NCI-H226 (cell line): Measurements from ENCODE around the gene SELENOP.

Experiments
- DNase-seq: peaks from one replicate; pipeline ENCODE4 v3.0.0-alpha.2; 2015

Gene SELENOP

DNA sequence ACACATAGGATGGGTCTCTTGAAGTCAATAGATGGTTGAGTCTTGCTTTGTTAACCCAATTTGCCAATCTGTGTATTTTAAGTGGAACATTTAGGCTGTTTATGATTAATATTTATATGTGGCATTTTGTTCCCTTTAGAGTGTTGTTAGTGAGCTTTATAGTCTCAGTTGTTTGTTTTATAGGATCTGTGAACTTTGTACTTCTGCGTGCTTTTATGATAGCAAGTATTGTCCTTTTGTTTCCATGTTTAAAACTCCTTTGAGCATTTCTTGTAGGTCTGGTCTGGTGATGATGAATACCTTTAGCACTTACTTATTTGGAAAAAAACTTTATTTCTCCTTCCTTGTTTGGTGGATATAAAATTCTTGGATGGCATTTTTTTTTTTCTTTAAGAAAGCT, 23.8 kb downstream of the SELENOP start:
- no peak for DNase-seq

DNA sequence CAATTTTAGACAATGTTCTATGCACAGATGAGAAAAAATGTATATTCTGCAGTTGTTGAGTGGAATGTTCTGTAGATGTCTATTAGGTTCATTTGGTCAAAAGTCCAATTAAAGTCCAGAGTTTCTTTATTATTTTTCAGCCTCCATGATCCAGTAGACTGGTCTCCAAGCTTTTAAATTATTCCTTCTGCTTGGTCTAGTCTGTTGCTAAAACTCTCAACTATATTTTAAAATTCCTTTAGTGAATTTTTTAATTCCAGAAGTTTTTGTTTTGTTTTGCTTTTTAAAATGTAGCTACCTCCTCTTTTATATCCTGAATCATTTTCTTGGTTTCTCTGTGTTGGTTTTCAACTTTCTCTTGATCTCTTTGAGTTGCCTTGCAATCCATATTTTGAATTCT, 24.6 kb downstream of the SELENOP start:
- DNase-seq: no peak

DNA sequence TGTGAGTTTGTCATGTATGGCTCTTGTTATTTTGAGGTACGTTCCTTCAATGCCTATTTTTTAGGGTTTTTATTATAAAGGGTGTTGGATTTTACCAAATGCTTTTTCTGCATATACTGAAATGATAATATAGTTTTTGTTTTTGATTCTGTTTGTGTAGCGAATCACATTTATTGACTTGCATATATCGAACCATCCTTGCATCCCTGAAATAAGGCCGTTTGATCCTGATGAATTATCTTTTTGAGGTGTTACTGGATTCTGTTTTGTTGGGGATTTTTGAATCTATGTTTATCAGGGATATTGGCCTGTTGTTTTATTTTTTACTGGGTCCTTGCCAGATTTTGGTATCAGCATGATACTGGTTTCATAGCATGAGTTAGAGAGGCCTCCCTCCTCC, 25.9 kb downstream of the SELENOP start:
- no peak for DNase-seq

DNA sequence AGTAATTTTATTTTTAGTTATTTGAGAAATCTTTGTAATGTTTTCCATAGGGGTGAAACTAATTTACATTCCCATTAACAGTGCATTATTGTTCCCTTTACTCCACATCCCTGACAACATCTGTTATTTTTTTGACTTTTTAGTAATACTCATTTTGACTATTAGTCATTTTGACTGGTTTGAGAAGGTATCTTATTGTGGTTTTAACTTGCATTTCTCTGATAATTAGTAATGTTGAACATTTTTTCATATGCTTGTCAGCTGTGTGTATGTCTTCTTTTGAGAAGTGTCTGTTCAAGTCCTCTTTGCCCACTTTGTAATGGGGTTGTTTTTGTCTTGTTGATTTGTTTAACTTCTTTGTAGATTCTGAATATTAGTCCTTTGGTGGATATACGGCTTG, 27.6 kb downstream of the SELENOP start:
- peak; percentile 9 for DNase-seq

DNA sequence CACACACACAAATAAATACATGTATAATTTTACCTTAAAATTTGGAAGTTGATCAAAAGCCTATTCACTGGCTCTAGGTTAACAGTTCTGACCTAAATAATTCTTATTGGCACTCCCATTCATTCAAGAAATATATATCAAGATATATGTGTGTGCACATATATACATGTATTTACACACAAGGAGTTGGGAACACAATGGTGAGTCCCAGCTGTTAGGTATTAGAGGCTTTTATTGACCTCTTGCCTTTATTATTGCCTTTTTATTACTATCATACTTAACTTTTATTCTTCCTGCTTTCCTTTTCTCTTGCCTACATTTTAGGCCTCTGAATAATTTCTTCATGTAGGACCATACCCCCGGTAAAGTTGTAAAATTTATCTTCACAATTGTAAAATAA, 30.1 kb downstream of the SELENOP start:
- DNase-seq: no peak

DNA sequence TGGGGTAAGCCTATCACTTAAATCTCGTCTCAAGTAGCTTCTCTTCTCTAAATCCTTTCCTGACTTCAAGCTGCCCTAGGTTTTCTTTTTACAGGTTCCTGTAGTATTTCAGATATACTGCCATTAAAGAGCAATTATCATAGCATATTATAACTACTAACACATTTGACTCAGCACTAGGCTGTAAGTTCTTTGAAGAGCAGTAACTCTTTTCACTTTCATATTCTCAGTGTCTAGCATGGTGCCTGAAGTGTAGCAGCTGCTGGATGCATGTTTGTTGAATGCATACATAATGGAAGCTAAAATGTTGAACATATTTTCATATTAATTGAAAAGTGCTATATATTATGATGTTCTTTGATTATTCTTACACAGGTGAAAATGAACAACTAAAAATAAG, 32.6 kb downstream of the SELENOP start:
- no peak for DNase-seq

DNA sequence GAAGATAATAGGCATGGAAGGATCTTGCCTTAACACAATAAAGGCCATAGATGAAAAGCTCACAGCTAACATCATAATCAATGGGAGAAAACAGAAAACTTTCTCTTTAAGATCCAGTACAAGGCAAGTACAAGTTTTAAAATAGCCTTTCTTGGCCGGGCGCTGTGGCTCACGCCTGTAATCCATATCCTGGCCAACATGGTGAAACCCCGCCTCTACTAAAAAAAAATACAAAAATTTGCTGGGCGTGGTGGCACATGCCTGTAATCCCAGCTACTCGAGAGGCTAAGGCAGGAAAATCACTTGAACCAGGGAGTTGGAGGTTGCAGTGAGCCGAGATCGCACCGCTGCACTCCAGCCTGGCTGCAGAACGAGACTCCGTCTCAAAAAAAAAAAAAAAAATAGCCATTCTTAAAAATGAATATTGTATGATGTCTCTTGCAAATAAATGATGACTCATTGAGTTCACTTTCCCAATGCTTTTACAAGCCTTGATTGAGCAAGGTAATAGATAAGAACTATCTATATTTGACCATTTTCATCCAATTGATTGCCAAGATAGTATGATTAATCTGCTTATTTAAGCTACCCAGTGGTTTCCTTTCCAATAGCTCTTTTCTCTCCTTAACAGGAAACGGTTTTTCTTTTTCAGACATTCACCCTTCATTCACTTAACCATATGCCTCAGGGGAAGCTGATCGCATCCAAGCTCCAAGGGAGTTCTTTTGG, 39.3 kb downstream of the SELENOP start:
- DNase-seq: no peak

DNA sequence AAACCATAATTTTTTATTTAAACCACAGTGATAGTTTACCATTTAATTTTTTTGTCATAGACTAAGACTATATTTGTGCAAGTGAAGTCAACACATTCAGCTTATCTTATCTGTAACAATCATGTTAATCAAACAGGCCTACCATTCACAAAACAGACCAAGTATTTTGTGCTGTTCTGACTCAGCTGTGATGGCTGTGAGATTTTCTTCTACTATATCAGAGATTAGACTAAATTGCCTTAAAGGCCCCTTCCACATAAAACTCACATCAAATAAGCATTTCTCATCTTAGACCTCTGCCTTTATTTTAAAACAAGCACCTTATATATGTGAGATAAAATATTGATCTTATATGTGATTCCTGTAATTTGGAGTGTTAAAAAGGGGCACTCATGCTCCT, 41.7 kb downstream of the SELENOP start:
- DNase-seq: no peak

DNA sequence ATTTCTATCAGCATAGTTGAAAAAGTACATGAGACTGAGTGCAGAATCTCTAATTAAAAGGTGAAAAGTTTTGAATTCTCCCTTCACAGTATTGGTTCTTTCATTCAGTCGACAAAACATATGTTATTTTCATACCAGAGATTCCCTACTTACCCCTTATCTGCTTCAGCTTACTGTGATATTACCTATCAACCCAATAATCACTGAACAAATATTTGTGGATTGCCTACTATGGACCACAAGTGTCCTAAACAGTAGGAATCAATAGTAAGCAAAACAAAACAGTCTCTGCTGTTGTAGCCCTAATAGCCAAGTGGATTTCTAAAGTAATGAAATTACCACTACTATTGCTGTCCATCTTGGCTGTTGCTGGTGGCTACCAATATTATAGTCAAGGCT, 43.6 kb downstream of the SELENOP start:
- no peak for DNase-seq

DNA sequence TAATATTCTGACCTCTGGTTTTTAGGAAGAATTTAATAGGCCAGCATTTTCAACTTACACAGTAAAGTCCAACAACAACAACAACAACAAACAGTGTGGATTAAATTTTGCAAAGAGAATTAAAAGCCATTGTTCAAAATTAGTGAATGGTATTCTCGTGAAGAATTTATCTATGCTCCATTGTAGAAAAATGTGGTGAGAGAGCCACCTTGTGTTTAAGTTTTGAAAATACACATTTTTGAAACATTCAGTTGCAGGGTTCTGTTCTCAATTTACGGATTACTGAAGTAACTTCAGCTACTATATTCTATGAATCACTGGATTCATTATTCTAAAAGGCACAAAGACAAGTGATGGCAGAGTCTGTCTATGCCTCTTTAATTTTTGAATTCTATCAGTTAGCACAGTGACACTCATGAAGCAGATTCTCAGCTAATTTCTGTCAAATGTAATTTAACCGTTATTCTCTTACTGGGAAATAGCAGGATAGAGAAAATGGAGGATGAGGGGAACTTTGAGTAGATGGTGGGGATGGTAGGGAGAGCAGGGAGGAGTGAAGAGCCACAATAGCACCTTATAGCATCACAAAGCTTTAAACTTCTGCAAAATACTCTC, 44.1 kb downstream of the SELENOP start:
- DNase-seq: no peak

DNA sequence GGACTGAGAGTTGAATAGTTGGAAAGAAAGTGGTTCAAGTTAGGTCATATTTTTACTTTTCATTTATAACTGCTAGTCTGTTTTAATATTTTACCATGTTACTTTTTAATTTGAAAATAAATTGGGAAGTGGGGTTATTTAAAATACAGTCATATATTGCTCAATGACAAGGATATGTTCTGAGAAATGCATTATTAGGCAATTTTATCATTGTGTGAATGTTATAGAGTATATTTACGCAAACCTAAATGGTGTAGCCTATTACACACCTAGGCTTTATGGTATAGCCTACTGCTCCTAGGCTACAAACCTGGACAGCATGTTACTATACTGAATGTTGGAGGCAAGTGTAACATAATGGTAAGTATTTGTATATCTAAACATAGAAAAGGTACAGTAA, 49.9 kb downstream of the SELENOP start:
- DNase-seq: no peak

DNA sequence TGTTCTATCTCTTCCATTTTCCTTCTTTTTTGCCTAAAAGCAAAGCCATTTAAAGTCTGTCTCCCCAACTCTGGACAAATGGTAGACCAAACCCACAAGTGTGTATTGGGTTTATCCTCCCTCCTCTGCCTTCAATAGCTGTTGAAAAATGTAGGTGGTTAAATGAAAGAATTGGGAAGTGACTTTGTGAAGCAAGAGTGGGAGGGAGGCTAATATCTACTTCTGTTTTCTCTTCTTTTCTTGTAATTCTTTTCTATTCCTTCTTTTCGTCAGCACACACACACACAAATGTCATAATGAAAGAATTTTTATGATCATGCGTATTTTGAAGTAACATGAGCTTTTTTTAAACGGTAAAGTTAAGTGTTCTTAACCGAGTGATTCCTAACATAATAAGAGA, 51.3 kb downstream of the SELENOP start:
- DNase-seq: no peak

DNA sequence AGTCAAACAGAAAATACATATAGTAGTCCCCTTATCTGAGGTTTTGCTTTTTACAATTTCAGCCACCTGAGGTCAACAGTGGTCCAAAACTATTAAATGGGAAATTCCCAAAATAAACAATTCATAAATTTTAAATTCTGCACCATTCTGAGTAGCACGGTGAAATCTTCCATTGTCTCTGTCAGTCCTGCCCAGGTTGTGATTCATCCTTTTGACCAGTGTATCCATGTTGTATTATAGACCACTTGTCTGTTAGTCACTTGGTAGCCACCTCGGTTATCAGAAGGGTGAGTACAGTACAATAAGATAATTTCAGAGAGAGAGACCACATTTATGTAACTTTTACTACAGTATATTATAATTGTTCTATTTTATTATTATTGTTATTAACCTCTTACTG, 52.2 kb downstream of the SELENOP start:
- no peak for DNase-seq

DNA sequence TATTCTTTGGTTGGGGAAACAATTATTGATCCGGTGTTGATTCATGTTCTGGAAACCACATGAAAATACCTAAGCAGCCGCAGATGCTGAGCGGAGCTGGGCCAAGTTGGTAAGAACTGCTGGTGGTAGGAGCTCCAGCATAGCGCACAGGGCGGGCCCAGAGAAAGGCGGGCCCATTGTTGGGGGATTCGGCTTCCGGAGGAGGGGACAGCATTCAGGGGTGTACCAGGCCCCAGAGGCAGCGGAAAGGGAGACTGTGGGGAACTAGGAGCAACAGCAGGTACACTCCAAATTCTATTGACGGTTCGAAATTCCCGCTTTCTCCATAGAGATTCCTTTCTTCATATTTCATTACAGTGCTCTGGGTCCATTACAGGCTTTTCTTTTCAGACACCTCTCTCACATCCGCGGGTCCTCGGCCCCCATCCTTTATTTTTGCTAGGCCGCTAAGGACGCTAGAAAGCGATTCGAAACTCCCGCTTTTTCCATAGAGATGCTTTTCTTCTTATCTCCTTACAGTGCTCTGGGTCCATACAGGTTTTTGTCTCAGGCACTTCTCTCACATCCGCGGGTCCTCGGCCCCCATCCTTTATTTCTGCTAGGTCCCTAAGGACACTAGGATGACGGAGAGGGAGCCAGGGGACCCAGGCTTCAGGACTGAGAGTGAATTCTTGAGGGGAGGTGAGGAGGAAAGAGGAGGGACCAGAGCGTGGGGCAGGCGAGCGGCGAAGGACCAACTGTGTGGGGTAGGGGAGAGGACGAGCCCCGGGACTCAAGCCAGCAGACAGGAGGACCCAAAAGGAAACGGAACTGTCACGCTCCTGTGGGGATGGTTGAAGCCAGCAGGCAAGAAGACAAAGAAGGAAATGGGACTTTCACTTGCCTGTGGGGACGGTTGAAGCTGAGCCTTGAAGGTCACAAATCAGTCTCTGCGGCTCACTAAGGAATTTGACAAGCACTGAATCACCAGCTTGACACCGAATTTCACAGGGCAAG, 54.8 kb downstream of the SELENOP start, which contains the start of gene CCDC152:
Gene CCDC152 (plus strand): TSS at position 213 of the 996 bp plus-strand sequence. CDS start 2,304 bp downstream, outside the sequence.
- DNase-seq: no peak

DNA sequence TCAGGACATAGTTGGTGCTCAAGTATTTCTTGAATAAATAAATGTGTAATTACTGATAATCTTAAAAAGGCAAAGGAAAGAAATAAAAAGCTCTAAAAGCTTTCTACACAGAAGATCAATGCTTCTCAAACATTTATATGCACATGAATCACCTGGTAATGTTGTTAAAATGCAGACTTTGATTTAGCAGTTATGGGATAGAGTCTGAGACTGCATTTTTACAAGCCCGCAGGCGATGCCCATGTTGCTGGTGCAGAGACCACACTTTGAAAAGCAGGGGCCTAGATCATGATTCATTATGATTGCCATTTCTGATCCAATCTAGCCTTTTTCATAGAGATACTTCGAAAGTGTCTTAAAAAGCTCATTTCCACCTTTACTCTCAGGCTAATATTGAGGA, 58.6 kb downstream of the SELENOP start:
- no peak for DNase-seq

DNA sequence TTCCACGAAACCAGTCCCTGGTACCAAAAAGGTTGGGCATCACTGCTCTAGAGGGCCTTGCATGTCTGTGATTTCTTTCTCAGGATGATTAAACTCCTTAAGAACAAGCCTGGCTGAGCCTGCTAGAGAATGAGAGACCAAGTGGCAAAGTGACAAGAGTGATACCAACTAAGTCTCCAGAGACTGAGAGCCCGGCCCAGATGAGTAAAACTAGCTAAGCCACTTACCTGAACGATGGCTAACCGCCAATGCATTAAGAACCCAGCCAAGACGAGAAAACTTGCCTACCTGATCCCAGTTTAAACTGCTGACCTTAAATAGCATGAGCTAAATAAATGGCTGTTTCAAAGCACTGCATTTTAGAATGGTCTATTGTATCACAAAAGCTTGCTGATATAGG, 60.6 kb downstream of the SELENOP start:
- DNase-seq: no peak

DNA sequence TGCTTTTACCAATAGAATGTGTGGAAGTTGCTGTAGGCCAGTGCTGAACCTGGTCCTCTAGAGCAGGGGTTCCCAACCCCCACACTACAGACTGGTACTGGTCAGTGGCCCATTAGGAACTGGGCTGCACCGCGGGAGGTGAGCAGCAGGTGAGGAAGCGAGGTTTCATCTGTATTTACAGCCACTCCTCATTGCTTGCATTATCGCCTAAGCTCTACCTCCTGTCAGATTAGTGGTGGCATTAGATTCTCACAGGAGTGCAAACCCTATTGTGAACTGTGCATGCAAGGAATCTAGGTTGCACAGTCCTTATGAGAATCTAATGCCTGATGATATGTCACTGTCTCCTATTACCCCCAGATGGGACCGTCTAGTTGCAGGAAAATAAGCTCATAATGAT, 61.2 kb downstream of the SELENOP start:
- DNase-seq: no peak
